Endothelial cell of umbilical vein (primary cell): ENCODE results near the gene ENPEP. TPM values are rescaled to one million over a fixed set of nuclear protein-coding genes. Genes with fewer than 3 reads are reported as not detected.

ENCODE experiments used
- BruUV-seq: library from RNA; stranded (reverse); fragments of 400-500 nt; replicated peaks from 2 replicates; lab custom pipeline; 2021; lab: Mats Ljungman, UMichigan
- CTCF ChIA-PET: fragments of 300-600, 350-600 bp; sonication (Branson Sonifier 250); formaldehyde crosslinking; loops from one replicate; lab custom pipeline; 2021; ENCODE audit warnings: antibody characterized with exemption, inconsistent platforms; lab: Charles Lee
- POLR2A ChIA-PET: fragments of 300-600, 350-600 bp; sonication (Branson Sonifier 250); formaldehyde crosslinking; loops from one replicate; lab custom pipeline; 2021; ENCODE audit warnings: antibody characterized with exemption, inconsistent platforms; lab: Charles Lee
- DNase-seq: peaks from one replicate; pipeline ENCODE4 v3.0.0-alpha.2; 2011; ENCODE audit warnings: low read depth, low spot score
- FAIRE-seq: peaks from 2 replicates; lab custom pipeline; 2011; peaks lifted over from hg19 to GRCh38; lab: Jason Lieb, UNC
- H2AFZ ChIP-seq: 2 replicates; pipeline ENCODE4 v1.6.0; 2012; ENCODE audit warnings: low read depth, low read length, control low read depth, inconsistent platforms
- H3K27ac ChIP-seq: 2 replicates; pipeline ENCODE4 v1.5.1; 2011; ENCODE audit warnings: low read depth, mild to moderate bottlenecking, control low read depth, low read length, moderate library complexity; ENCODE audit not compliant: insufficient read depth
- H3K27me3 ChIP-seq, 2 experiments: 2 replicates each; pipeline versions ENCODE4 v1.6.0 to v1.6.1; 2011; ENCODE audit warnings: low read length in 2 of 2, mixed read lengths in 1 of 2; ENCODE audit not compliant: control insufficient read depth in 2 of 2, insufficient read depth in 2 of 2
- H3K36me3 ChIP-seq, 2 experiments: 2 replicates in 1 of 2; 3 replicates in 1 of 2; pipeline ENCODE4 v1.5.1; 2011; ENCODE audit warnings: low read length in 2 of 2, mild to moderate bottlenecking in 1 of 2, moderate library complexity in 1 of 2; ENCODE audit not compliant: control insufficient read depth in 2 of 2, insufficient read depth in 2 of 2; ENCODE audit errors: extremely low read depth in 1 of 2
- H3K4me1 ChIP-seq: 3 replicates; pipeline ENCODE4 v1.5.1; 2011; ENCODE audit warnings: mild to moderate bottlenecking, low read length; ENCODE audit not compliant: control insufficient read depth, insufficient read depth; ENCODE audit errors: extremely low read depth
- H3K4me2 ChIP-seq: 2 replicates; pipeline ENCODE4 v1.6.1; 2011; ENCODE audit warnings: low read length, control low read depth, mixed read lengths; ENCODE audit not compliant: insufficient read depth
- H3K4me3 ChIP-seq, 3 experiments: fragments of 200-600 bp in 1 of 3; sonication (generic), shearing (Covaris generic) in 1 of 3; replicated peaks in 1 of 3; 2 replicates each; pipeline ENCODE4 v1.5.1; 2011 to 2016; ENCODE audit warnings: control low read depth in 3 of 3, low read length in 3 of 3, mild to moderate bottlenecking in 2 of 3, inconsistent platforms in 1 of 3, low read depth in 1 of 3, moderate library complexity in 1 of 3; ENCODE audit not compliant: insufficient read depth in 1 of 3
- H3K79me2 ChIP-seq: 2 replicates; pipeline ENCODE4 v1.6.0; 2012; ENCODE audit warnings: low read length, inconsistent platforms; ENCODE audit not compliant: control insufficient read depth, insufficient read depth
- H3K9ac ChIP-seq: replicated peaks from 2 replicates; pipeline ENCODE3; 2011; ENCODE audit warnings: low read length, control low read depth; ENCODE audit not compliant: insufficient read depth; ENCODE audit errors: extremely low read depth
- H3K9me1 ChIP-seq: replicated peaks from 3 replicates; pipeline ENCODE4 v1.6.0; 2011; ENCODE audit warnings: mild to moderate bottlenecking, low read length; ENCODE audit not compliant: control insufficient read depth, insufficient read depth; ENCODE audit errors: extremely low read depth
- H3K9me3 ChIP-seq: replicated peaks from 2 replicates; pipeline ENCODE4 v1.5.1; 2012; ENCODE audit warnings: low read length, inconsistent platforms; ENCODE audit not compliant: control insufficient read depth, insufficient read depth
- H4K20me1 ChIP-seq: replicated peaks from 2 replicates; pipeline ENCODE3; 2011; ENCODE audit warnings: mild to moderate bottlenecking, low read length; ENCODE audit not compliant: control insufficient read depth, insufficient read depth; ENCODE audit errors: extremely low read depth
- CTCF ChIP-seq, 2 donors: IDR thresholded peaks; 1 replicate in 1 of 2; 2 replicates in 1 of 2; pipeline ENCODE4 v1.5.1; 2011; ENCODE audit warnings: low read length in 2 of 2, mild to moderate bottlenecking in 2 of 2, moderate library complexity in 2 of 2, control low read depth in 1 of 2, inconsistent platforms in 1 of 2, low read depth in 1 of 2; ENCODE audit not compliant: insufficient read depth in 1 of 2; ENCODE audit errors: extremely low read depth in 1 of 2
- EZH2 ChIP-seq: IDR thresholded peaks from 2 replicates; pipeline ENCODE4 v1.6.1; 2012; ENCODE audit warnings: borderline replicate concordance, low read depth, mild to moderate bottlenecking, moderate library complexity, low read length, inconsistent platforms; ENCODE audit not compliant: severe bottlenecking
- FOS ChIP-seq: IDR thresholded peaks from 2 replicates; pipeline ENCODE4 v1.6.1; 2011; ENCODE audit warnings: mild to moderate bottlenecking, low read length, moderate library complexity, borderline replicate concordance; ENCODE audit not compliant: insufficient read depth
- GATA2 ChIP-seq: IDR thresholded peaks from 2 replicates; pipeline ENCODE4 v1.7.0; 2011; ENCODE audit warnings: low read depth, mild to moderate bottlenecking, moderate library complexity, mixed read lengths, low read length; ENCODE audit not compliant: insufficient read length, insufficient read depth
- JUN ChIP-seq: IDR thresholded peaks from 2 replicates; pipeline ENCODE4 v1.6.1; 2011; ENCODE audit warnings: borderline replicate concordance, low read depth; ENCODE audit not compliant: insufficient read length, insufficient read depth
- MYC ChIP-seq: IDR thresholded peaks from one replicate; pipeline ENCODE4 v1.6.1; 2011; ENCODE audit warnings: mild to moderate bottlenecking, low read depth, low read length
- POLR2A ChIP-seq: IDR thresholded peaks from 2 replicates; pipeline ENCODE4 v1.6.1; 2012; ENCODE audit warnings: low read depth, mild to moderate bottlenecking, control low read depth, low read length
- POLR2AphosphoS5 ChIP-seq: IDR thresholded peaks from 2 replicates; pipeline ENCODE4 v1.6.1; 2012; ENCODE audit warnings: low read depth, mild to moderate bottlenecking, control low read depth, low read length, moderate library complexity; ENCODE audit not compliant: insufficient read depth
- dilution Hi-C: fragments of 300-500 bp; cut with MboI; formaldehyde crosslinking; loops from one replicate; pipeline ENCODE4 v1.15.0; 2019; ENCODE audit warnings: low sequenced_read_pairs; ENCODE audit not compliant: extremely low pct_ligation_motif_present
- intact Hi-C: fragments of 100-400 bp; cut with micrococcal nuclease; formaldehyde crosslinking; loops from one replicate; pipeline ENCODE4 v1.10.0; 2022
- polyA plus RNA-seq, 4 experiments: library from polyadenylated mRNA; depleted of rRNA in 3 of 4; stranded (reverse) in 3 of 4; unstranded in 1 of 4; fragments of >200 nt; gene quantifications; 2 replicates each; pipeline versions ENCODE4 v1.2.1 to v1.2.3, GENCODE V29; 2011 to 2012; ENCODE audit warnings: missing spikeins in 1 of 4
- total RNA-seq: library from RNA; stranded (reverse); gene quantifications from 2 replicates; pipeline ENCODE4 v1.2.3, GENCODE V29; 2021
- TF ChIP-seq, protein P1 (sequence below): IDR thresholded peaks from 2 replicates; pipeline ENCODE4 v1.6.1; 2011; ENCODE audit not compliant: insufficient read depth, insufficient read length

Gene ENPEP
- total and polyA plus RNA-seq, 2 donors (not counting 3 experiments of a cell fraction or from before 2014, with no cell fraction given) = not detected

DNA sequence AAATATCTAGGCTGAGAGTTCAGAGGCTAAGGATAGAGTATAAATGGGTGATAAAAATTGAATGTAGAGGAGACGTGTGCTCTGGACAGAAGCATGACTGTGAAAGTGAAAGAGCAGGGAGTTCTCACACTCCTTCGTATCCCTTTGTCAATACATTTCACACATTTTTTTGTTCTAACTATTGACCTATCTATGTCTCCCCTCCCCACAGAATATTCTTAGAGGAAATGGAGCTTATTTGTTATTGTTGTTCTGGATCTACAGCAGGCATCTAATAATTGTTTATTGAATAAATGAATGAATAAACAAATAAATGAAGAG is 57.6 kb downstream of the ENPEP start:
- dilution Hi-C loops (no loop called here), intact Hi-C loops (loop anchor here (1.0 to 5.0 kb wide), 6 partner anchors 8 to 1881 kb away; partner anchors contain the start of genes AP1AR and OSTC)
- no peak for FAIRE-seq
- POLR2A ChIA-PET = no interaction called here
- H3K4me2 ChIP-seq = peak overlapping the region; percentile 92
- CTCF ChIA-PET = interaction anchor here (0.7 to 3.4 kb wide), 15 partner anchors 9 to 553 kb away, joined by 3 to 22 read pairs (median 4); no protein-coding TSS in a partner anchor
- no peaks in the 10 kb centered on the region for H3K9me3 ChIP-seq
- peaks cover 38% of the 10 kb centered on the region for H3K4me1 ChIP-seq
- TF ChIP-seq GATA2 (no peak), EZH2 (no peak)
- no peaks in the 10 kb centered on the region for H3K36me3 ChIP-seq
- peak overlapping the region; percentile 84 for H3K9ac ChIP-seq
- H3K4me3 ChIP-seq = peak overlapping the region in 1 of 3 experiments; percentile 54
- no peak for DNase-seq
- no peaks in the 10 kb centered on the region for H3K27me3 ChIP-seq
- H2AFZ ChIP-seq = peak overlapping the region; percentile 11
- H3K9me1 ChIP-seq = no peaks in the 10 kb centered on the region
- TSS peak; percentile 99 for BruUV-seq
- peak overlapping the region; percentile 94 for H3K27ac ChIP-seq
- H3K79me2 ChIP-seq = no peaks in the 10 kb centered on the region
- no peaks in the 10 kb centered on the region for H4K20me1 ChIP-seq

GRCh38 chr4:110533940-110534339 is 58.0 kb downstream of the ENPEP start:
- Histone ChIP-seq H3K9me3 (no peaks in the 10 kb centered on the region), H2AFZ (no peak overlapping the region), H3K36me3 (no peaks in the 10 kb centered on the region), H3K4me2 (peak overlapping the region; percentile 92), H3K4me3 (peak overlapping the region in 1 of 3 experiments; percentile 54), H3K27ac (peak overlapping the region; percentile 94), H3K4me1 (peaks cover 38% of the 10 kb centered on the region), H4K20me1 (no peaks in the 10 kb centered on the region), H3K79me2 (no peaks in the 10 kb centered on the region), H3K27me3 (no peaks in the 10 kb centered on the region), H3K9ac (peak overlapping the region; percentile 84), H3K9me1 (no peaks in the 10 kb centered on the region)
- TF ChIP-seq FOS = peak; percentile 95
- no peak for TF ChIP-seq EZH2
- no peak for TF ChIP-seq POLR2A
- no peak for TF ChIP-seq CTCF (IDR thresholded peaks at IDR 0.05; ENCODE audit: extremely low read depth in 1 of 2, insufficient read depth in 1 of 2, low read depth in 1 of 2, low read length in 2 of 2)
- TF ChIP-seq, protein P1, sequence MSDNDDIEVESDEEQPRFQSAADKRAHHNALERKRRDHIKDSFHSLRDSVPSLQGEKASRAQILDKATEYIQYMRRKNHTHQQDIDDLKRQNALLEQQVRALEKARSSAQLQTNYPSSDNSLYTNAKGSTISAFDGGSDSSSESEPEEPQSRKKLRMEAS = no peak
- peak; percentile 76 for TF ChIP-seq POLR2AphosphoS5
- TF ChIP-seq MYC = no peak
- TF ChIP-seq JUN = peak; percentile 93
- TF ChIP-seq GATA2 = peak; percentile 74
- BruUV-seq = no TSS peak
- ChIA-PET CTCF (interaction anchor here (0.7 to 3.4 kb wide), 16 partner anchors 9 to 553 kb away, joined by 3 to 22 read pairs (median 4); no protein-coding TSS in a partner anchor), POLR2A (no interaction called here)
- intact Hi-C loops (loop anchor here (1.0 to 5.0 kb wide), 10 partner anchors 7 to 1882 kb away; partner anchors contain the start of genes AP1AR, OSTC and PITX2), dilution Hi-C loops (no loop called here)
- DNase-seq = peak; percentile 94
- peak; percentile 95 for FAIRE-seq
